HepG2 (cell line): ENCODE data around the gene ARG2. TPM values are rescaled to one million over a fixed set of nuclear protein-coding genes. Genes with fewer than 3 reads are reported as not detected.

ENCODE experiments used
- GLI4 ChIP-seq: sonication (generic); formaldehyde crosslinking; IDR thresholded peaks from 2 replicates; pipeline ENCODE4 v1.5.1; 2020; ENCODE audit warnings: missing genetic modification reagents, mild to moderate bottlenecking, moderate library complexity, borderline replicate concordance
- TBP ChIP-seq: sonication (generic); formaldehyde crosslinking; IDR thresholded peaks from 2 replicates; pipeline ENCODE4 v1.5.0; 2020; ENCODE audit warnings: missing genetic modification reagents
- ZNF264 ChIP-seq: sonication (generic); formaldehyde crosslinking; IDR thresholded peaks from 2 replicates; pipeline ENCODE4 v1.4.0; 2020; ENCODE audit warnings: missing genetic modification reagents
- polyA plus RNA-seq, 8 experiments: library from polyadenylated mRNA; depleted of rRNA in 3 of 8; stranded (reverse) in 7 of 8; unstranded in 1 of 8; fragments of >200 nt; fragmentation: Illumina TruSeq in 4 of 8; extraction: Trizol in 4 of 8; gene quantifications; 2 replicates each; pipeline versions ENCODE4 v1.2.1 to v1.2.3, GENCODE V29; 2011 to 2016; ENCODE audit warnings: low read depth in 4 of 8, missing spikeins in 1 of 8, mixed read lengths in 1 of 8; ENCODE audit not compliant: insufficient read depth in 1 of 8
- total RNA-seq, 5 experiments: library from RNA; depleted of rRNA; stranded (reverse); fragments of >200 nt; fragmentation: Illumina TruSeq; extraction: Trizol; gene quantifications; 2 replicates each; pipeline ENCODE4 v1.2.3, GENCODE V29; 2016; ENCODE audit warnings: low read depth in 1 of 5
- TF ChIP-seq, protein P1 (sequence below): sonication (generic); formaldehyde crosslinking; IDR thresholded peaks from 2 replicates; pipeline ENCODE4 v1.4.0; 2020; ENCODE audit warnings: missing genetic modification reagents, mild to moderate bottlenecking, borderline replicate concordance
- TF ChIP-seq, protein P2 (sequence below): sonication (generic); formaldehyde crosslinking; IDR thresholded peaks from 2 replicates; pipeline ENCODE4 v1.4.0; 2020; ENCODE audit warnings: missing genetic modification reagents
- TF ChIP-seq, protein P3 (sequence below): sonication (generic); formaldehyde crosslinking; IDR thresholded peaks from 2 replicates; pipeline ENCODE4 v1.5.0; 2020; ENCODE audit warnings: missing genetic modification reagents, mild to moderate bottlenecking, borderline replicate concordance

Gene ARG2
- total and polyA plus RNA-seq, 2 of the 13 experiments (the other 11 are each of a cell fraction or from before 2014, with no cell fraction given) = 37.5 to 73.6 TPM

DNA sequence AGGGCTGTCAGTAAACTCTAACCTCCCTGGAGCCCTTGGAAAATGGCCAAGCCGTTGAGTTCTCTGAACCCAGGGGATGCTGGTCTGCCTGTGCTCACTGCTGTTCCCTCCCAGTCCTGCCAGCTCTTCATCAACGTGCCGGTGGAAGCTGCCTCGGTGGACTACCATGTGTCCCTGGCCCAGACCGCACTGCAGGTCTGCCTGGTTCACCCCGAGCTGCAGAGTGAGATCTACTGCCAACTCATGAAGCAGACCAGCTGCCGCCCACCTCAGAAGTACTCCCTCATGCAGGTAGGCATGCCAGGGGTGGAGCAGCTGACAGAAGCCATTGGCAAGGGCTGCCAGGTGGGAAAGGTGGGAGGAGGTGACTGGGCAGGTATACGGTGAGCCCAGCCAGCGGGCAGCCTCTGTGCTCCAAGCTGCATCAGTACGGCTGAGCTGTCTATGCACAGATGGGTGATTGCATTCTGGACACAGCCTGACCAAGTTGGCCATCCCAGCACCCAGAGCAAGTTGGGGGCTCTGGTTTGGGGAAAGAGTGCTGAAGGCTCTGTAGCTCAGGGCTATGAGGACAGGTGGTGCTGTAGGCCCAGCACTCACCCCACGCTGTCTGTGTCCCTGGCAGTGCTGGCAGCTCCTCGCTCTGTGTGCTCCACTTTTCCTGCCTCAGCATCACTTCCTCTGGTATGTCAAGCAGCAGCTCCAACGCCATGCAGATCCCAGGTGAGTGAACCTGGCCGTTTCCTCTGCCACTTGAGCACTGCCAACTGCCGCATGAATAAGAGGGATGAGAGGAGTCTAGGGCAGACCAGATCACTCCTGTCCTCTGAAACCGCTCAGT, 41.6 kb upstream of the ARG2 start (continued):
- TF ChIP-seq, protein P1, sequence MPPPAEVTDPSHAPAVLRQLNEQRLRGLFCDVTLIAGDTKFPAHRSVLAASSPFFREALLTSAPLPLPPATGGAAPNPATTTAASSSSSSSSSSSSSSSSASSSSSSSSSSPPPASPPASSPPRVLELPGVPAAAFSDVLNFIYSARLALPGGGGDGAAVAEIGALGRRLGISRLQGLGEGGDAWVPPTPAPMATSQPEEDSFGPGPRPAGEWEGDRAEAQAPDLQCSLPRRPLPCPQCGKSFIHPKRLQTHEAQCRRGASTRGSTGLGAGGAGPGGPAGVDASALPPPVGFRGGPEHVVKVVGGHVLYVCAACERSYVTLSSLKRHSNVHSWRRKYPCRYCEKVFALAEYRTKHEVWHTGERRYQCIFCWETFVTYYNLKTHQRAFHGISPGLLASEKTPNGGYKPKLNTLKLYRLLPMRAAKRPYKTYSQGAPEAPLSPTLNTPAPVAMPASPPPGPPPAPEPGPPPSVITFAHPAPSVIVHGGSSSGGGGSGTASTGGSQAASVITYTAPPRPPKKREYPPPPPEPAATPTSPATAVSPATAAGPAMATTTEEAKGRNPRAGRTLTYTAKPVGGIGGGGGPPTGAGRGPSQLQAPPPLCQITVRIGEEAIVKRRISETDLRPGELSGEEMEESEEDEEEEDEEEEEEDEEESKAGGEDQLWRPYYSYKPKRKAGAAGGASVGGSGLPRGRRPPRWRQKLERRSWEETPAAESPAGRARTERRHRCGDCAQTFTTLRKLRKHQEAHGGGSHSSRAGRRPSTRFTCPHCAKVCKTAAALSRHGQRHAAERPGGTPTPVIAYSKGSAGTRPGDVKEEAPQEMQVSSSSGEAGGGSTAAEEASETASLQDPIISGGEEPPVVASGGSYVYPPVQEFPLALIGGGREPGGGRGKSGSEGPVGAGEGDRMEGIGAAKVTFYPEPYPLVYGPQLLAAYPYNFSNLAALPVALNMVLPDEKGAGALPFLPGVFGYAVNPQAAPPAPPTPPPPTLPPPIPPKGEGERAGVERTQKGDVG (CRISPR knock-in tag) = no peak
- TF ChIP-seq, protein P2, sequence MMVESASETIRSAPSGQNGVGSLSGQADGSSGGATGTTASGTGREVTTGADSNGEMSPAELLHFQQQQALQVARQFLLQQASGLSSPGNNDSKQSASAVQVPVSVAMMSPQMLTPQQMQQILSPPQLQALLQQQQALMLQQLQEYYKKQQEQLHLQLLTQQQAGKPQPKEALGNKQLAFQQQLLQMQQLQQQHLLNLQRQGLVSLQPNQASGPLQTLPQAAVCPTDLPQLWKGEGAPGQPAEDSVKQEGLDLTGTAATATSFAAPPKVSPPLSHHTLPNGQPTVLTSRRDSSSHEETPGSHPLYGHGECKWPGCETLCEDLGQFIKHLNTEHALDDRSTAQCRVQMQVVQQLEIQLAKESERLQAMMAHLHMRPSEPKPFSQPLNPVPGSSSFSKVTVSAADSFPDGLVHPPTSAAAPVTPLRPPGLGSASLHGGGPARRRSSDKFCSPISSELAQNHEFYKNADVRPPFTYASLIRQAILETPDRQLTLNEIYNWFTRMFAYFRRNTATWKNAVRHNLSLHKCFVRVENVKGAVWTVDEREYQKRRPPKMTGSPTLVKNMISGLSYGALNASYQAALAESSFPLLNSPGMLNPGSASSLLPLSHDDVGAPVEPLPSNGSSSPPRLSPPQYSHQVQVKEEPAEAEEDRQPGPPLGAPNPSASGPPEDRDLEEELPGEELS = no peak
- TF ChIP-seq ZNF264 (no peak), TBP (no peak), GLI4 (CRISPR knock-in tag) (no peak)
- TF ChIP-seq, protein P3, sequence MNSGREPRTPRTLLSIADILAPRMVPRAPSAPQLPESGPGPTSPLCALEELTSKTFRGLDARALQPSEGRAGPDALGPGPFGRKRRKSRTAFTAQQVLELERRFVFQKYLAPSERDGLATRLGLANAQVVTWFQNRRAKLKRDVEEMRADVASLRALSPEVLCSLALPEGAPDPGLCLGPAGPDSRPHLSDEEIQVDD (CRISPR knock-in tag) = no peak
